K562 (cell line): ENCODE data around the gene CIAPIN1.

Experiments used
- CHD4 ChIP-seq: fragments of 200-600 bp; sonication (generic); IDR thresholded peaks from 3 replicates; pipeline ENCODE4 v1.6.1; 2012; ENCODE audit warnings: low read depth, mild to moderate bottlenecking, mixed read lengths, low read length, inconsistent platforms; ENCODE audit not compliant: insufficient read depth, insufficient replicate concordance, poor library complexity, severe bottlenecking
- COPS2 ChIP-seq: fragments of 450-650 bp; conservative IDR thresholded peaks from 2 replicates; pipeline ENCODE4 v1.6.1; 2016; ENCODE audit warnings: mild to moderate bottlenecking, moderate library complexity
- MCM7 ChIP-seq, 2 experiments: fragments of 450-650 bp; IDR thresholded peaks; 2 replicates each; pipeline ENCODE4 v1.6.1; 2016 to 2018
- MEIS2 ChIP-seq: fragments of 450-650 bp; IDR thresholded peaks from 2 replicates; pipeline ENCODE4 v1.6.1; 2014; ENCODE audit warnings: mild to moderate bottlenecking; ENCODE audit not compliant: partially characterized antibody
- POLR2A ChIP-seq: fragments of 450-650 bp; conservative IDR thresholded peaks from 2 replicates; pipeline ENCODE4 v1.6.1; 2016
- POLR2AphosphoS5 ChIP-seq: IDR thresholded peaks from 2 replicates; pipeline ENCODE4 v1.6.1; 2011; ENCODE audit warnings: mild to moderate bottlenecking, low read depth, low read length, moderate library complexity; ENCODE audit not compliant: control insufficient read depth, insufficient read depth
- SAP30 ChIP-seq: fragments of 200-600 bp; sonication (generic); IDR thresholded peaks from 2 replicates; pipeline ENCODE4 v1.6.1; 2012; ENCODE audit warnings: borderline replicate concordance, low read depth, mild to moderate bottlenecking, moderate library complexity, low read length, control low read depth, inconsistent platforms; ENCODE audit not compliant: insufficient read depth, poor library complexity, severe bottlenecking
- TBP ChIP-seq: optimal IDR thresholded peaks from 2 replicates; pipeline ENCODE3; 2011; ENCODE audit warnings: low read depth, low read length, improper control_type of control experiment
- ZBTB1 ChIP-seq: sonication (generic); formaldehyde crosslinking; IDR thresholded peaks from 2 replicates; pipeline ENCODE4 v1.8.1; 2023; ENCODE audit warnings: missing genetic modification reagents, low read depth, mild to moderate bottlenecking, borderline replicate concordance
- ZNF274 ChIP-seq: IDR thresholded peaks from 2 replicates; pipeline ENCODE4 v1.6.1; 2011; ENCODE audit warnings: low read depth, mild to moderate bottlenecking, low read length, moderate library complexity, borderline replicate concordance

DNA sequence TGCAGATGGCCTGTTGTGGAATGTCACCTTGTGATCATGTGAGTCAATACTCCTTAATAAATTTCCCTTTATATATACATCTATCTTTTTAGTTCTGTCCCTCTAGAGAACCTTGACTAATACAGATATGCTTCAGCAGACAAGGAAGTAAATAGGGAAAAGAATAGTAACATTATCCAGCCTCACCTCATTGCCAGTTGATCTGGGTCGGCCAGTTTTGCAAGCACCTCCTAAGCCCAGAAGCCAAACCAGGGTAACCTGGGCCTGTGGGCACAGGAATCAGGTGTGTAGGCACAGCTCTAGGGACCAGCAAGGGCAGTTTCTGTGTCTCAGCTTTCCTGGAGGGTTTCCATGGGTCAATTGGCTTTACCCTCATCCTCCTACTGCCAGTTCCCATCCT, 54.5 kb downstream of the CIAPIN1 start:
- TF ChIP-seq ZBTB1 (CRISPR knock-in tag), result no peak
- no peak for TF ChIP-seq POLR2A
- TF ChIP-seq POLR2AphosphoS5, result no peak
- TF ChIP-seq TBP, result no peak
- no peak for TF ChIP-seq CHD4
- no peak for TF ChIP-seq COPS2
- no peak for TF ChIP-seq MCM7 (IDR thresholded peaks at IDR 0.05)
- TF ChIP-seq SAP30, result no peak
- TF ChIP-seq MEIS2, result no peak
- no peak for TF ChIP-seq ZNF274
